Activated gamma-delta T cell (primary cell): ENCODE data around the gene LGR6.
"Not testable (repeated sequence)": the region's sequence is repeated elsewhere in the genome, so short reads cannot be mapped to it uniquely, and the experiment has no call there.

Experiments used
- DNase-seq: peaks from one replicate; lab custom pipeline; 2025; lab: John Stamatoyannopoulos, UW

Gene LGR6

GRCh38 chr1:202240956-202241355 lies 47.4 kb downstream of the LGR6 start:
- no peak for DNase-seq

GRCh38 chr1:202241376-202242079 lies 47.9 kb downstream of the LGR6 start:
- DNase-seq: no peak

- no peak for DNase-seq
These were observed 48.5 kb downstream of the LGR6 start for GRCh38 chr1:202242080-202242419.

GRCh38 chr1:202243006-202243405 lies 49.4 kb downstream of the LGR6 start:
- DNase-seq: no peak

- no peak for DNase-seq
These were observed 51.3 kb downstream of the LGR6 start for GRCh38 chr1:202244841-202245261.

GRCh38 chr1:202245391-202245790 lies 51.8 kb downstream of the LGR6 start:
- no peak for DNase-seq

- DNase-seq: no peak
These were observed 53.5 kb downstream of the LGR6 start for GRCh38 chr1:202247104-202247503.

- DNase-seq: no peak
These were observed 54.5 kb downstream of the LGR6 start for GRCh38 chr1:202247837-202248795.

- no peak for DNase-seq
These were observed 55.3 kb downstream of the LGR6 start for GRCh38 chr1:202248861-202249260.

GRCh38 chr1:202249436-202249835 lies 55.8 kb downstream of the LGR6 start:
- DNase-seq: no peak

GRCh38 chr1:202249846-202250245 lies 56.2 kb downstream of the LGR6 start:
- no peak for DNase-seq

- no peak for DNase-seq
These were observed 57.4 kb downstream of the LGR6 start for GRCh38 chr1:202250982-202251381.

- no peak for DNase-seq
These were observed 58.0 kb downstream of the LGR6 start for GRCh38 chr1:202251424-202252256.

- DNase-seq: no peak
These were observed 58.7 kb downstream of the LGR6 start for GRCh38 chr1:202252271-202252670.

GRCh38 chr1:202254454-202255252 lies 61.1 kb downstream of the LGR6 start:
- no peak for DNase-seq

GRCh38 chr1:202255343-202255742 lies 61.7 kb downstream of the LGR6 start:
- DNase-seq: no peak

GRCh38 chr1:202259705-202260104 lies 66.1 kb downstream of the LGR6 start:
- DNase-seq: no peak

GRCh38 chr1:202261209-202261958 lies 67.8 kb downstream of the LGR6 start:
- DNase-seq: not testable (repeated sequence)

GRCh38 chr1:202263628-202264027 lies 70.0 kb downstream of the LGR6 start:
- no peak for DNase-seq

- DNase-seq: no peak
These were observed 70.7 kb downstream of the LGR6 start for GRCh38 chr1:202264300-202264699.

- no peak for DNase-seq
These were observed 71.1 kb downstream of the LGR6 start for GRCh38 chr1:202264726-202265125.
